HCT116 (cell line): ENCODE data around the gene MTIF3. TPM values are rescaled to one million over a fixed set of nuclear protein-coding genes. Genes with fewer than 3 reads are reported as not detected.

Experiments
- ATAC-seq: fragments of 200-7000 bp; cut with Tn5 transposase; 2 replicates; pipeline ENCODE4 v1.9.1; 2020; ENCODE audit warnings: mild to moderate bottlenecking, moderate library complexity
- BruUV-seq: library from RNA; stranded (reverse); fragments of 400-500 nt; replicated peaks from 2 replicates; lab custom pipeline; 2021; lab: Mats Ljungman, UMichigan
- CTCF ChIA-PET: fragments of 300-600 bp; sonication (Branson Sonifier 250); formaldehyde crosslinking; loops from one replicate; lab custom pipeline; 2021; ENCODE audit warnings: antibody characterized with exemption; lab: Charles Lee
- POLR2A ChIA-PET: fragments of 300-600, 350-600 bp; sonication (Branson Sonifier 250); formaldehyde crosslinking; loops from one replicate; lab custom pipeline; 2021; ENCODE audit warnings: antibody characterized with exemption; lab: Charles Lee
- RAD21 ChIA-PET, 2 experiments: fragments of 300-600 bp; sonication (Branson Sonifier 250); formaldehyde crosslinking; loops; one replicate each; lab custom pipeline; 2023; ENCODE audit warnings: low total read pairs in 2 of 2; ENCODE audit not compliant: uncharacterized antibody in 2 of 2, unreplicated experiment in 2 of 2, low non-redundant PET in 1 of 2; lab: Charles Lee
- DNase-seq: peaks from one replicate; pipeline ENCODE4 v3.0.0-alpha.2; 2010; ENCODE audit warnings: low read depth, low spot score
- H2AFZ ChIP-seq: fragments of 200-600 bp; shearing (Covaris generic), sonication (generic); 2 replicates; pipeline ENCODE4 v1.6.1; 2017; ENCODE audit warnings: low read depth, mixed run types, mixed read lengths, antibody characterized with exemption, low read length; ENCODE audit not compliant: poor library complexity, severe bottlenecking
- H3K27ac ChIP-seq: 2 replicates; pipeline ENCODE4 v1.5.1; 2012; ENCODE audit warnings: low read depth, low read length
- H3K27me3 ChIP-seq: fragments of 200-600 bp; sonication (generic); 2 replicates; pipeline ENCODE4 v1.6.1; 2016; ENCODE audit warnings: mixed run types, low read length, mixed read lengths; ENCODE audit not compliant: insufficient read depth
- H3K36me3 ChIP-seq, 2 experiments: fragments of 200-500 bp in 1 of 2; fragments of 200-600 bp in 1 of 2; sonication (Bioruptor generic) in 1 of 2; sonication (generic) in 1 of 2; 2 replicates each; pipeline versions ENCODE4 v1.5.1 to v1.6.1; 2014 to 2016; ENCODE audit warnings: low read length in 2 of 2, inconsistent platforms in 1 of 2, mixed read lengths in 1 of 2, mixed run types in 1 of 2; ENCODE audit not compliant: insufficient read depth in 2 of 2, control insufficient read depth in 1 of 2
- H3K4me1 ChIP-seq, 2 experiments: fragments of 200-600 bp in 1 of 2; sonication (generic) in 1 of 2; 2 replicates each; pipeline versions ENCODE4 v1.5.1 to v1.6.1; 2012 to 2017; ENCODE audit warnings: low read length in 2 of 2, inconsistent platforms in 1 of 2, mild to moderate bottlenecking in 1 of 2, mixed read lengths in 1 of 2, mixed run types in 1 of 2, moderate library complexity in 1 of 2; ENCODE audit not compliant: insufficient read depth in 2 of 2, control insufficient read depth in 1 of 2
- H3K4me2 ChIP-seq: fragments of 200-600 bp; sonication (generic); 2 replicates; pipeline ENCODE4 v1.6.1; 2017; ENCODE audit warnings: mixed run types, low read length, mixed read lengths
- H3K4me3 ChIP-seq, 2 experiments: fragments of 200-600 bp in 1 of 2; sonication (generic) in 1 of 2; replicated peaks in 1 of 2; 2 replicates each; pipeline ENCODE4 v1.5.1; 2011 to 2016; ENCODE audit warnings: low read length in 2 of 2, control low read depth in 1 of 2, low read depth in 1 of 2, mild to moderate bottlenecking in 1 of 2, mixed read lengths in 1 of 2, mixed run types in 1 of 2
- H3K79me2 ChIP-seq: fragments of 200-600 bp; sonication (generic); 2 replicates; pipeline ENCODE4 v1.6.1; 2017; ENCODE audit warnings: mild to moderate bottlenecking, mixed run types, low read length, moderate library complexity, mixed read lengths; ENCODE audit not compliant: insufficient read depth
- H3K9ac ChIP-seq: fragments of 200-600 bp; sonication (generic); 2 replicates; pipeline ENCODE4 v1.6.1; 2016; ENCODE audit warnings: low read length, mixed read lengths
- H3K9me2 ChIP-seq: fragments of 200-600 bp; sonication (generic), shearing (Covaris generic); 2 replicates; pipeline ENCODE4 v1.6.1; 2017; ENCODE audit warnings: mixed run types, mild to moderate bottlenecking, moderate library complexity; ENCODE audit not compliant: insufficient read depth
- H3K9me3 ChIP-seq, 2 experiments: fragments of 200-500 bp in 1 of 2; fragments of 200-600 bp in 1 of 2; sonication (Bioruptor generic) in 1 of 2; sonication (generic) in 1 of 2; 2 replicates each; pipeline ENCODE4 v1.6.1; 2014 to 2017; ENCODE audit warnings: low read length in 2 of 2, mixed read lengths in 2 of 2, inconsistent platforms in 1 of 2, low read depth in 1 of 2, mild to moderate bottlenecking in 1 of 2, mixed run types in 1 of 2, moderate library complexity in 1 of 2; ENCODE audit not compliant: control insufficient read depth in 1 of 2, insufficient read depth in 1 of 2
- H4K20me1 ChIP-seq: fragments of 200-600 bp; sonication (generic), shearing (Covaris generic); 2 replicates; pipeline ENCODE4 v1.6.1; 2017; ENCODE audit warnings: mixed run types, mild to moderate bottlenecking, moderate library complexity; ENCODE audit not compliant: insufficient read depth
- CBX3 ChIP-seq: IDR thresholded peaks from 2 replicates; pipeline ENCODE4 v1.6.1; 2012; ENCODE audit warnings: low read depth
- CEBPB ChIP-seq: IDR thresholded peaks from 2 replicates; pipeline ENCODE4 v1.6.1; 2012; ENCODE audit warnings: low read depth
- CTCF ChIP-seq, 3 experiments: fragments of 200-600 bp in 1 of 3; sonication (generic) in 1 of 3; IDR thresholded peaks in 2 of 3; conservative IDR thresholded peaks in 1 of 3; 2 replicates each; pipeline ENCODE4 v1.5.1; 2012 to 2017; ENCODE audit warnings: low read depth in 2 of 3, low read length in 2 of 3, antibody characterized with exemption in 1 of 3, borderline replicate concordance in 1 of 3, control low read depth in 1 of 3, mild to moderate bottlenecking in 1 of 3, mixed read lengths in 1 of 3, mixed run types in 1 of 3, moderate library complexity in 1 of 3; ENCODE audit not compliant: insufficient read depth in 1 of 3
- EGR1 ChIP-seq: IDR thresholded peaks from 2 replicates; pipeline ENCODE4 v1.6.1; 2012; ENCODE audit warnings: low read depth
- ELF1 ChIP-seq: IDR thresholded peaks from 2 replicates; pipeline ENCODE4 v1.6.1; 2012; ENCODE audit warnings: low read depth, borderline replicate concordance
- JUND ChIP-seq: IDR thresholded peaks from 2 replicates; pipeline ENCODE4 v1.6.1; 2012
- MAX ChIP-seq: IDR thresholded peaks from 2 replicates; pipeline ENCODE4 v1.6.1; 2012
- POLR2AphosphoS5 ChIP-seq: IDR thresholded peaks from 2 replicates; pipeline ENCODE4 v1.6.1; 2011; ENCODE audit warnings: mild to moderate bottlenecking, low read depth, low read length, moderate library complexity
- SIN3A ChIP-seq: IDR thresholded peaks from 2 replicates; pipeline ENCODE4 v1.6.1; 2012; ENCODE audit warnings: low read depth
- SP1 ChIP-seq: IDR thresholded peaks from 2 replicates; pipeline ENCODE4 v1.6.1; 2012; ENCODE audit warnings: low read depth
- SRF ChIP-seq: IDR thresholded peaks from 2 replicates; pipeline ENCODE4 v1.6.1; 2012; ENCODE audit warnings: low read depth
- YY1 ChIP-seq: IDR thresholded peaks from 2 replicates; pipeline ENCODE4 v1.6.1; 2011; ENCODE audit warnings: low read length, low read depth, moderate library complexity, mild to moderate bottlenecking; ENCODE audit not compliant: insufficient replicate concordance; ENCODE audit errors: extremely low read depth
- ZBTB33 ChIP-seq: IDR thresholded peaks from 2 replicates; pipeline ENCODE4 v1.6.1; 2011; ENCODE audit warnings: mild to moderate bottlenecking, low read length, moderate library complexity; ENCODE audit not compliant: insufficient replicate concordance; ENCODE audit errors: extremely low read depth
- ZFX ChIP-seq: fragments of 450-650 bp; IDR thresholded peaks from 2 replicates; pipeline ENCODE4 v1.6.1; 2017
- intact Hi-C: fragments of 100-400 bp; cut with micrococcal nuclease; formaldehyde crosslinking; loops from 2 replicates; pipeline ENCODE4 v1.10.0; 2022
- total RNA-seq: library from RNA; stranded (reverse); gene quantifications from one replicate; pipeline ENCODE4 v1.2.1, GENCODE V29; 2021; ENCODE audit not compliant: unreplicated experiment

Gene MTIF3
- total RNA-seq, 1 experiment from 2014 or later = 27.8 TPM

- TF ChIP-seq ELF1 = peak; percentile 69
- peak; percentile 91 for TF ChIP-seq SP1
- peak; percentile 90 for TF ChIP-seq SRF
- TF ChIP-seq EGR1 = peak; percentile 65; the same call in 1 of the 2 replicates
- TF ChIP-seq CTCF (IDR thresholded peaks at IDR 0.05 in 2 of 3, conservative IDR thresholded peaks at IDR 0.05 in 1 of 3; ENCODE audit: borderline replicate concordance in 1 of 3, insufficient read depth in 1 of 3, low read depth in 2 of 3, low read length in 2 of 3) = no peak
Measured at GRCh38 chr13:27449936-27450828, at the start of gene MTIF3 (continued).

GRCh38 chr13:27497563-27498230, 47.3 kb upstream of the MTIF3 start:
- no TSS peak for BruUV-seq
- no peak overlapping the region for H2AFZ ChIP-seq
- no peaks in the 10 kb centered on the region for H3K27me3 ChIP-seq
- ChIA-PET POLR2A (no interaction called here), RAD21 (no interaction called here), CTCF (no interaction called here)
- no peaks in the 10 kb centered on the region for H3K9me2 ChIP-seq
- H3K4me2 ChIP-seq = no peak overlapping the region
- H3K4me1 ChIP-seq = no peaks in the 10 kb centered on the region
- no peak overlapping the region for H3K4me3 ChIP-seq
- DNase-seq (no peak), ATAC-seq (no peak)
- TF ChIP-seq CEBPB (no peak), CTCF (IDR thresholded peaks at IDR 0.05 in 2 of 3, conservative IDR thresholded peaks at IDR 0.05 in 1 of 3; ENCODE audit: borderline replicate concordance in 1 of 3, insufficient read depth in 1 of 3, low read depth in 2 of 3, low read length in 2 of 3) (no peak), EGR1 (no peak), MAX (no peak), POLR2AphosphoS5 (no peak), SIN3A (no peak), JUND (no peak), YY1 (no peak), ZBTB33 (no peak), ZFX (no peak), CBX3 (no peak)
- H3K36me3 ChIP-seq = no peaks in the 10 kb centered on the region
- H3K79me2 ChIP-seq = no peaks in the 10 kb centered on the region
- no peak overlapping the region for H3K27ac ChIP-seq
- H4K20me1 ChIP-seq = no peaks in the 10 kb centered on the region
- H3K9ac ChIP-seq = no peak overlapping the region
- H3K9me3 ChIP-seq = no peaks in the 10 kb centered on the region
- intact Hi-C loops = no loop called here
